Neural progenitor cell (in vitro differentiated cells): Measurements from ENCODE around the gene ERFL. TPM values are rescaled to one million over a fixed set of nuclear protein-coding genes. Genes with fewer than 3 reads are reported as not detected.
A peak's percentile ranks its signal among the peaks of the same experiment; 100 is the strongest.

Experiments
- DNase-seq: peaks from one replicate; pipeline ENCODE4 v3.0.0-alpha.2; 2016; ENCODE audit warnings: low spot score
- H2AFZ ChIP-seq: fragments of 200-600 bp; sonication (generic); replicated peaks from 2 replicates; pipeline ENCODE4 v1.6.1; 2016; ENCODE audit warnings: antibody characterized with exemption
- H3F3A ChIP-seq: fragments of 200-600 bp; sonication (generic); 2 replicates; pipeline ENCODE4 v1.6.1; 2016; ENCODE audit warnings: antibody characterized with exemption, low read depth
- H3K27ac ChIP-seq: fragments of 200-600 bp; sonication (generic); 2 replicates; pipeline ENCODE4 v1.5.1; 2016; ENCODE audit warnings: mild to moderate bottlenecking
- H3K27me3 ChIP-seq: fragments of 200-600 bp; sonication (generic); 2 replicates; pipeline ENCODE4 v1.6.1; 2016; ENCODE audit warnings: mild to moderate bottlenecking, moderate library complexity
- H3K36me3 ChIP-seq: fragments of 200-600 bp; sonication (generic); 2 replicates; pipeline ENCODE4 v1.5.1; 2016
- H3K4me1 ChIP-seq: fragments of 200-600 bp; sonication (generic); 2 replicates; pipeline ENCODE4 v1.6.1; 2016; ENCODE audit warnings: mixed run types
- H3K4me2 ChIP-seq: fragments of 200-600 bp; sonication (generic); 2 replicates; pipeline ENCODE4 v1.6.1; 2016
- H3K4me3 ChIP-seq: fragments of 200-600 bp; sonication (generic); 2 replicates; pipeline ENCODE4 v1.5.1; 2016
- H3K79me2 ChIP-seq: fragments of 200-600 bp; sonication (generic); 2 replicates; pipeline ENCODE4 v1.6.1; 2016; ENCODE audit warnings: low read depth
- H3K9ac ChIP-seq: fragments of 200-600 bp; sonication (generic); 2 replicates; pipeline ENCODE4 v1.6.1; 2016
- H3K9me3 ChIP-seq: fragments of 200-600 bp; sonication (generic); 2 replicates; pipeline ENCODE4 v1.5.1; 2016; ENCODE audit warnings: low read depth
- H4K20me1 ChIP-seq: fragments of 200-600 bp; sonication (generic); 2 replicates; pipeline ENCODE4 v1.6.1; 2016; ENCODE audit warnings: low read depth
- H3K27ac Mint-ChIP-seq: 3 replicates; pipeline ENCODE4 v1.8.0; 2021; ENCODE audit warnings: mixed read lengths
- H3K27me3 Mint-ChIP-seq: 2 replicates; pipeline ENCODE4 v1.8.0; 2022; ENCODE audit warnings: low read depth, mild to moderate bottlenecking, inconsistent platforms, moderate library complexity, mixed read lengths; ENCODE audit not compliant: insufficient read depth
- H3K36me3 Mint-ChIP-seq: 3 replicates; pipeline ENCODE4 v1.8.0; 2021; ENCODE audit warnings: mixed read lengths
- H3K4me1 Mint-ChIP-seq: 3 replicates; pipeline ENCODE4 v1.8.0; 2021; ENCODE audit warnings: mixed read lengths
- H3K4me3 Mint-ChIP-seq: 3 replicates; pipeline ENCODE4 v1.8.0; 2021; ENCODE audit warnings: mild to moderate bottlenecking, moderate library complexity, mixed read lengths
- H3K9me3 Mint-ChIP-seq: 3 replicates; pipeline ENCODE4 v1.8.0; 2020; ENCODE audit warnings: mixed read lengths
- CTCF ChIP-seq: fragments of 200-600 bp; sonication (generic); IDR thresholded peaks from 2 replicates; pipeline ENCODE4 v1.5.1; 2017; ENCODE audit warnings: antibody characterized with exemption, mild to moderate bottlenecking
- EZH2 ChIP-seq: fragments of 200-600 bp; sonication (generic); IDR thresholded peaks from 2 replicates; pipeline ENCODE4 v1.6.1; 2017; ENCODE audit warnings: antibody characterized with exemption, mild to moderate bottlenecking, moderate library complexity
- EZH2phosphoT487 ChIP-seq: fragments of 200-600 bp; sonication (generic); IDR thresholded peaks from 2 replicates; pipeline ENCODE4 v1.6.1; 2017; ENCODE audit warnings: antibody characterized with exemption
- total RNA-seq: library from RNA; depleted of rRNA; stranded (reverse); fragments of >200 nt; gene quantifications from 2 replicates; pipeline ENCODE4 v1.2.3, GENCODE V29; 2015; ENCODE audit warnings: low replicate concordance

ERFL gene
- total RNA-seq, 1 donor from 2014 or later = 0.65 TPM

GRCh38 chr19:41888926-41889325 lies 39.3 kb downstream of the ERFL start:
- H3K9ac ChIP-seq = no peak overlapping the region
- TF ChIP-seq EZH2 = no peak
- no peak for TF ChIP-seq EZH2phosphoT487
- no peak for TF ChIP-seq CTCF
- H3K27me3 ChIP-seq = no peaks in the 10 kb centered on the region
- no peak for DNase-seq
- H3K27ac Mint-ChIP-seq = peak overlapping the region; percentile 50
- no peak overlapping the region for H3K4me3 Mint-ChIP-seq
- H3K9me3 ChIP-seq = no peaks in the 10 kb centered on the region
- H2AFZ ChIP-seq = no peak overlapping the region
- H3K27me3 Mint-ChIP-seq = peaks cover 9% of the 10 kb centered on the region
- no peak overlapping the region for H3K27ac ChIP-seq
- no peak overlapping the region for H3K4me3 ChIP-seq
- H3K36me3 ChIP-seq = no peaks in the 10 kb centered on the region
- H3K4me1 Mint-ChIP-seq = peaks cover 6% of the 10 kb centered on the region
- peaks cover 3% of the 10 kb centered on the region for H3K36me3 Mint-ChIP-seq
- no peaks in the 10 kb centered on the region for H3K9me3 Mint-ChIP-seq
- H3K4me1 ChIP-seq = peaks cover 6% of the 10 kb centered on the region
- H3K4me2 ChIP-seq = no peak overlapping the region
- peaks cover 2% of the 10 kb centered on the region for H3F3A ChIP-seq
- H3K79me2 ChIP-seq = peaks cover 9% of the 10 kb centered on the region
- H4K20me1 ChIP-seq = no peaks in the 10 kb centered on the region

GRCh38 chr19:41887711-41888382 lies 40.4 kb downstream of the ERFL start:
- Histone ChIP-seq H3K4me3 (no peak overlapping the region), H3K4me2 (no peak overlapping the region), H3K27me3 (peaks cover 10% of the 10 kb centered on the region), H3K4me1 (peaks cover 6% of the 10 kb centered on the region), H4K20me1 (no peaks in the 10 kb centered on the region), H3K9me3 (no peaks in the 10 kb centered on the region), H3K79me2 (peaks cover 9% of the 10 kb centered on the region), H3K36me3 (no peaks in the 10 kb centered on the region), H3F3A (peaks cover 12% of the 10 kb centered on the region), H2AFZ (no peak overlapping the region), H3K9ac (no peak overlapping the region), H3K27ac (no peak overlapping the region)
- Mint-ChIP-seq H3K9me3 (no peaks in the 10 kb centered on the region), H3K27me3 (peaks cover 14% of the 10 kb centered on the region), H3K4me1 (peaks cover 11% of the 10 kb centered on the region), H3K27ac (no peak overlapping the region), H3K36me3 (peaks cover under 1% of the 10 kb centered on the region), H3K4me3 (no peak overlapping the region)
- no peak for TF ChIP-seq EZH2phosphoT487
- no peak for TF ChIP-seq CTCF
- TF ChIP-seq EZH2 = no peak
- no peak for DNase-seq

GRCh38 chr19:41886761-41887710 lies 41.2 kb downstream of the ERFL start:
- Histone ChIP-seq H3K4me1 (peaks cover 6% of the 10 kb centered on the region), H3K9ac (no peak overlapping the region), H3K27me3 (peaks cover 18% of the 10 kb centered on the region), H2AFZ (no peak overlapping the region), H3F3A (peaks cover 20% of the 10 kb centered on the region), H3K4me2 (no peak overlapping the region), H3K27ac (no peak overlapping the region), H3K9me3 (no peaks in the 10 kb centered on the region), H4K20me1 (no peaks in the 10 kb centered on the region), H3K79me2 (peaks cover 9% of the 10 kb centered on the region), H3K4me3 (no peak overlapping the region), H3K36me3 (no peaks in the 10 kb centered on the region)
- H3K4me3 Mint-ChIP-seq = peak overlapping the region; percentile 64
- H3K36me3 Mint-ChIP-seq = no peaks in the 10 kb centered on the region
- H3K27ac Mint-ChIP-seq = no peak overlapping the region
- TF ChIP-seq CTCF (no peak), EZH2phosphoT487 (no peak), EZH2 (no peak)
- peaks cover 18% of the 10 kb centered on the region for H3K4me1 Mint-ChIP-seq
- no peak for DNase-seq
- H3K9me3 Mint-ChIP-seq = no peaks in the 10 kb centered on the region
- H3K27me3 Mint-ChIP-seq = peaks cover 21% of the 10 kb centered on the region
